OCI-LY1 (cell line): Measurements from ENCODE around the gene HELZ2.

Experiments used
- H2AFZ ChIP-seq: fragments of 200-600 bp; sonication (generic), shearing (Covaris generic); 2 replicates; pipeline ENCODE4 v1.6.0; 2014; ENCODE audit warnings: antibody characterized with exemption, mild to moderate bottlenecking, low read length
- H3F3A ChIP-seq: fragments of 200-600 bp; sonication (generic), shearing (Covaris generic); 2 replicates; pipeline ENCODE4 v1.6.0; 2014; ENCODE audit warnings: mild to moderate bottlenecking, antibody characterized with exemption, low read length, moderate library complexity; ENCODE audit not compliant: insufficient read depth
- H3K27ac ChIP-seq: fragments of 200-600 bp; sonication (generic); 2 replicates; pipeline ENCODE4 v1.5.1; 2014; ENCODE audit warnings: low read length, mixed run types, mild to moderate bottlenecking, low read depth; ENCODE audit not compliant: poor library complexity, severe bottlenecking
- H3K27me3 ChIP-seq: fragments of 200-600 bp; sonication (generic); 2 replicates; pipeline ENCODE4 v1.6.0; 2014; ENCODE audit warnings: antibody characterized with exemption, mild to moderate bottlenecking, low read length, moderate library complexity; ENCODE audit not compliant: insufficient read depth
- H3K36me3 ChIP-seq: fragments of 200-600 bp; sonication (generic); 2 replicates; pipeline ENCODE4 v1.6.1; 2014; ENCODE audit warnings: mild to moderate bottlenecking, antibody characterized with exemption, low read length, moderate library complexity, mixed read lengths; ENCODE audit not compliant: insufficient read depth
- H3K4me1 ChIP-seq: fragments of 200-600 bp; sonication (generic); 2 replicates; pipeline ENCODE4 v1.5.1; 2014; ENCODE audit warnings: mild to moderate bottlenecking, low read length, moderate library complexity; ENCODE audit not compliant: insufficient read depth, severe bottlenecking
- H3K4me2 ChIP-seq: fragments of 200-600 bp; sonication (generic), shearing (Covaris generic); 2 replicates; pipeline ENCODE4 v1.6.1; 2014; ENCODE audit warnings: low read length
- H3K4me3 ChIP-seq: fragments of 200-600 bp; sonication (generic); 2 replicates; pipeline ENCODE4 v1.5.1; 2014; ENCODE audit warnings: low read length, low read depth, mild to moderate bottlenecking, mixed read lengths; ENCODE audit not compliant: poor library complexity, severe bottlenecking
- H3K79me2 ChIP-seq: fragments of 200-600 bp; shearing (Covaris generic); 2 replicates; pipeline ENCODE4 v1.6.1; 2016; ENCODE audit warnings: mixed run types, low read length, mixed read lengths; ENCODE audit not compliant: insufficient read depth
- H3K9ac ChIP-seq: fragments of 200-600 bp; sonication (generic), shearing (Covaris generic); 2 replicates; pipeline ENCODE4 v1.6.1; 2014; ENCODE audit warnings: mild to moderate bottlenecking, low read length, mixed read lengths
- H3K9me2 ChIP-seq: fragments of 200-600 bp; sonication (generic), shearing (Covaris generic); 2 replicates; pipeline ENCODE4 v1.6.1; 2014; ENCODE audit warnings: low read depth, mild to moderate bottlenecking, low read length, mixed read lengths
- H3K9me3 ChIP-seq: fragments of 200-600 bp; shearing (Covaris generic); 2 replicates; pipeline ENCODE4 v1.6.1; 2014; ENCODE audit warnings: low read length, mixed read lengths
- H4K20me1 ChIP-seq: fragments of 200-600 bp; sonication (generic), shearing (Covaris generic); 2 replicates; pipeline ENCODE4 v1.6.0; 2016; ENCODE audit warnings: mild to moderate bottlenecking, low read length; ENCODE audit not compliant: insufficient read depth
- EZH2 ChIP-seq: fragments of 200-600 bp; sonication (generic), shearing (Covaris generic); IDR thresholded peaks from 2 replicates; pipeline ENCODE4 v1.8.0; 2017; ENCODE audit warnings: borderline replicate concordance, mixed run types, mild to moderate bottlenecking, antibody characterized with exemption, low read length, moderate library complexity, mixed read lengths
- TF ChIP-seq, protein P1 (sequence below): fragments of 200-600 bp; sonication (generic), shearing (Covaris generic); IDR thresholded peaks from 2 replicates; pipeline ENCODE4 v1.5.1; 2017; ENCODE audit warnings: mild to moderate bottlenecking, antibody characterized with exemption, low read length, moderate library complexity, mixed read lengths

The HELZ2 gene

DNA sequence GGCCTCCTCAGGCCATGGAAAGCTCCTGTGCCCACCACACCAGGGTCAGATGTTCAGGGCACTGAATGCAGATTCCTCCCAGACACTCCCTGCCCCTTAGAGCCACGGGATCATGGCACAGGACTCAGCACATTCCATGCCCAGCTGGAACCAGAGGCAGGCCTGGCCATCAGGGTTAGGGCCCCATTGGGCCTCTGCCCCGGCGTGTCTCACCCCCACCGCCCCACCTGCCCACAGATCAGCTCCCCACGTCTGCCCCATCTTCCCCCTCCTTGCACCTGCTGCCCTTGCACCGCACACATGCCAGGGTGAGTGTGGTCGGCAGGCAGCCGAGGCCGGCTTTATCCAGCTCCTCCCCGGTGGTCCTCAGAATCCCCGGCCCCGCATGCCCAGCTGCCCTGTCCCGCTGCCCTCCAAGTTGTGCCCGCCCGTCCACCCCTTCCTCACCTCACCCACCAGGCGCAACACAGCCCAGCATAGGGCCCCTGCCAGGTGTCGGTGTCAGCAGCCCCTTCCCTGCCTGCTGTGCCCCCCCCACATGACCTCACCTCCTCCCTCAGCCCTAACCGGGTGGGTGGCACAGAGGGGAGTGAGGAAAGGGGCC, 24.3 kb downstream of the HELZ2 start:
- Histone ChIP-seq H4K20me1 (no peaks in the 10 kb centered on the region), H3K27ac (no peak overlapping the region), H3K4me2 (no peak overlapping the region), H3K4me3 (no peak overlapping the region), H3K36me3 (no peaks in the 10 kb centered on the region), H3F3A (0 out of 2 replicates have a peak, but pooled peaks cover 5% of the 10 kb centered on the region), H3K9me2 (no peaks in the 10 kb centered on the region), H3K4me1 (peaks cover 18% of the 10 kb centered on the region), H3K9ac (no peak overlapping the region), H3K9me3 (no peaks in the 10 kb centered on the region), H2AFZ (no peak overlapping the region), H3K79me2 (no peaks in the 10 kb centered on the region), H3K27me3 (peaks cover 8% of the 10 kb centered on the region; the same call in 1 of the 2 replicates)
- TF ChIP-seq EZH2 = no peak
- TF ChIP-seq, protein P1, sequence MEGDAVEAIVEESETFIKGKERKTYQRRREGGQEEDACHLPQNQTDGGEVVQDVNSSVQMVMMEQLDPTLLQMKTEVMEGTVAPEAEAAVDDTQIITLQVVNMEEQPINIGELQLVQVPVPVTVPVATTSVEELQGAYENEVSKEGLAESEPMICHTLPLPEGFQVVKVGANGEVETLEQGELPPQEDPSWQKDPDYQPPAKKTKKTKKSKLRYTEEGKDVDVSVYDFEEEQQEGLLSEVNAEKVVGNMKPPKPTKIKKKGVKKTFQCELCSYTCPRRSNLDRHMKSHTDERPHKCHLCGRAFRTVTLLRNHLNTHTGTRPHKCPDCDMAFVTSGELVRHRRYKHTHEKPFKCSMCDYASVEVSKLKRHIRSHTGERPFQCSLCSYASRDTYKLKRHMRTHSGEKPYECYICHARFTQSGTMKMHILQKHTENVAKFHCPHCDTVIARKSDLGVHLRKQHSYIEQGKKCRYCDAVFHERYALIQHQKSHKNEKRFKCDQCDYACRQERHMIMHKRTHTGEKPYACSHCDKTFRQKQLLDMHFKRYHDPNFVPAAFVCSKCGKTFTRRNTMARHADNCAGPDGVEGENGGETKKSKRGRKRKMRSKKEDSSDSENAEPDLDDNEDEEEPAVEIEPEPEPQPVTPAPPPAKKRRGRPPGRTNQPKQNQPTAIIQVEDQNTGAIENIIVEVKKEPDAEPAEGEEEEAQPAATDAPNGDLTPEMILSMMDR = no peak

- no peak overlapping the region for H3K27ac ChIP-seq
- no peaks in the 10 kb centered on the region for H3K9me3 ChIP-seq
- peaks cover 16% of the 10 kb centered on the region for H3K4me1 ChIP-seq
- H3K36me3 ChIP-seq = no peaks in the 10 kb centered on the region
- no peak overlapping the region for H3K4me3 ChIP-seq
- H4K20me1 ChIP-seq = no peaks in the 10 kb centered on the region
- H3K27me3 ChIP-seq = peaks cover 8% of the 10 kb centered on the region; the same call in 1 of the 2 replicates
- no peak overlapping the region for H3K9ac ChIP-seq
- H3K79me2 ChIP-seq = no peaks in the 10 kb centered on the region
- no peak overlapping the region for H3K4me2 ChIP-seq
- H3F3A ChIP-seq = 0 out of 2 replicates have a peak, but pooled peaks cover 5% of the 10 kb centered on the region
- no peak overlapping the region for H2AFZ ChIP-seq
- no peak for TF ChIP-seq EZH2
- TF ChIP-seq, protein P1 = no peak
- H3K9me2 ChIP-seq = no peaks in the 10 kb centered on the region
These were observed 25.0 kb downstream of the HELZ2 start for GRCh38 chr20:63549019-63549418.

DNA sequence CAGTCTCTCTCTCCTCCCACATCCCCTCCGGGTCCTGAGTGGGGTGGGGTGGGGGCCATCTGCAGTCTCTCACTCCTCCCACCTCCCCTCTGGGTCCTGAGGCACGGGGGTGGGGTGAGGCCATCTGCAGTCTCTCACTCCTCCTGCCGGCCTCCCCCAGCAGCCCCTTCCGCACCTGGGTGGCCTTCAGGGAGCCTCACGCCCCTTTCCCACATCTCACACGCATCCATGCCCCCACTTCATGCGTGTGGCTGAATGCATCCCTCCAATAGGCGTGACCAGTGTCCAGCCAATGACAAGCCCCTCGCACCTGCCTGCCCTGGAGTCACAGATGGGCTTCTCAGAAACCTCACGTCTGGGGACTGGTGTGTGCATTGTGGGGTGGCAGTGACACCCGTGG, 25.5 kb downstream of the HELZ2 start:
- H3K79me2 ChIP-seq = no peaks in the 10 kb centered on the region
- no peak overlapping the region for H3K4me3 ChIP-seq
- no peak for TF ChIP-seq EZH2
- TF ChIP-seq, protein P1 = no peak
- no peaks in the 10 kb centered on the region for H3K9me3 ChIP-seq
- 0 out of 2 replicates have a peak, but pooled peaks cover 5% of the 10 kb centered on the region for H3F3A ChIP-seq
- no peaks in the 10 kb centered on the region for H4K20me1 ChIP-seq
- no peak overlapping the region for H3K9ac ChIP-seq
- no peak overlapping the region for H3K27ac ChIP-seq
- peaks cover 11% of the 10 kb centered on the region for H3K4me1 ChIP-seq
- H3K9me2 ChIP-seq = no peaks in the 10 kb centered on the region
- no peak overlapping the region for H2AFZ ChIP-seq
- H3K4me2 ChIP-seq = no peak overlapping the region
- H3K27me3 ChIP-seq = peaks cover 8% of the 10 kb centered on the region; the same call in 1 of the 2 replicates
- H3K36me3 ChIP-seq = no peaks in the 10 kb centered on the region
